Renal pelvis (tissue), 12 donors: ENCODE measurements around the gene CD164L2. TPM values are rescaled to one million over a fixed set of nuclear protein-coding genes. Genes with fewer than 3 reads are reported as not detected.
"Not testable (repeated sequence)": the region's sequence is repeated elsewhere in the genome, so short reads cannot be mapped to it uniquely, and the experiment has no call there.

Experiments
- DNase-seq: peaks from one replicate; pipeline ENCODE4 v3.0.0-alpha.2; 2013
- long read RNA-seq, 16 experiments: transcript quantifications; one replicate each; lab custom pipeline, GENCODE V29; 2026
- polyA plus RNA-seq, 3 donors: library from polyadenylated mRNA; unstranded; fragments of 120-200 nt; gene quantifications; one replicate each; pipeline ENCODE4 v1.2.1, GENCODE V29; 2013; ENCODE audit not compliant: insufficient read length in 3 of 3

The CD164L2 gene
- polyA plus RNA-seq, result under 1 TPM; 0.21 to 0.47 (median 0.33) TPM
- long read RNA-seq, donor 1, result 0 reads
- long read RNA-seq, donor 2, result 0 reads
- long read RNA-seq, donor 3, result 0 reads
- long read RNA-seq, donor 4, partial matches to known transcripts, result 0 of 1 reads
- long read RNA-seq, donor 4, other reads (novel, unspliced or antisense), result 0 of 1 reads
- long read RNA-seq, donor 5, result 0 reads
- long read RNA-seq, donor 6, result 0 reads
- long read RNA-seq, donor 7, result 0 reads
- long read RNA-seq, donor 8, result 0 reads
- long read RNA-seq, donor 9, result 0 reads
- long read RNA-seq, donor 10, result 0 reads
- long read RNA-seq, donor 11, result 0 reads
- long read RNA-seq, donor 12, result 0 reads
- long read RNA-seq, donor 13, result 0 reads
- long read RNA-seq, donor 14, result 0 reads
- long read RNA-seq, donor 15, result 0 reads
- long read RNA-seq, donor 16, result 0 reads

DNA sequence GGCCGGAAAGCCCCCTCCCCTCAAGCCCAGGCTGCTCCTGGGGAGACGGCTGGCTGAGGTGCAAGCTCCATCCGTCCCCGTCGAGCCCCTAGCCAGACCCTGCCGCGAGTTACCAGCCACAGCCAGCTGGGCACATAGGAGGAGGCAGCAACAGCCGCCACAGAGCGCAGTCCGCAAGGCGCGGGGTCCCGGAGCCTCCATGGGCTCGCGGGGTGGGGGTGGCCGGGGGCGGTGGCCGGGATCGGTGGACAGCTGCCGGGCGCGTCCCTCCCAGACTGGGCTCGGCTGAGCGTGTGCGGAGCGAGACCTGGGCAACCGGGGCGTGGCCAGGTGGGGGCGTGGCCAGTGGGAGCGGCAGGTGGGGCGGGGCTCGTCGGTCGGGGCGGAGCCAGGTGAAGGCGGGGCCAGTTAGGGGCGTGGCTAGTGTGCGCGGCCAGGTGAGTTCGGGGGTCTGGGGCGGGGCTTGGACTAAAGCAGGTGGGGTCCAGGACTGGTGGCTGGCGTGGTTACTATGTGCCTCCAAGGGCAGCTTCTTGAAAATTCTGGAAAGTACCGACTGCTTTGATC lies at the start of gene CD164L2:
Gene CD164L2, minus strand, starts transcription at position 295 of the 567 bp plus-strand sequence. Its CDS starts 94 bp downstream, at position 201.
- no peak for DNase-seq

DNA sequence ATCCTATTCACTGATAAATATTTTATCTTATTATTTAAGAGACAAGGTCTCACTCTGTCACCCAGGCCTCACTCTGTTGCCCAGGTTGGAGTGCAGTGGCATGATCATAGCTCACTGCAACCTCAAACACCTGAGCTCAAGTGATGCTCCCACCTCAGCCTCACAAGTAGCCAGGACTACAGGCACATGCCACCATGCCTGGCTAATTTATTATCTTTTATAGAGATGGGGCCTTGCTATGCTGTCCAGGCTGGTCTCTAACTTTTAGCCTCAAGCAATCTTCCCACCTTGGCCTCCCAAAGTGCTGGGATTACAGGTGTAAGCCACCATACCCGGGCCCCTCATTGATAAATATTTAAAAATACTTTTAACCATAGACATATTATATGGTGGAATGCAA lies 49.6 kb upstream of the CD164L2 start:
- not testable (repeated sequence) for DNase-seq

DNA sequence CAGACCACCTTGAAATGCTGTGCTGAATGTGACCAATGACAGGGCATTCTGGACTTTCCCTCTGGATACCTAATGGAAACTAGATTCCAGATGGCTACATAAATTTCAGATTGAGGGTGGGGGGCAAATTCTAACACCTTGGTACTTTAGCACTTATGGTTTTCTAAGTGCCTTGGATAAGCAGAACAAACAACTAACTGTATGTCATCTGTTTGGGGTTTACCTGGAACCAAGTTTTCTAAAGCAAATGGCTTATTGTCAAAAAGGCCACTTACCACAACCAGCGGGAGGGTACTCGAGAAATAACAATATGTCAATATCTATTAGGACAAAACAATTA lies 48.4 kb upstream of the CD164L2 start:
- no peak for DNase-seq

DNA sequence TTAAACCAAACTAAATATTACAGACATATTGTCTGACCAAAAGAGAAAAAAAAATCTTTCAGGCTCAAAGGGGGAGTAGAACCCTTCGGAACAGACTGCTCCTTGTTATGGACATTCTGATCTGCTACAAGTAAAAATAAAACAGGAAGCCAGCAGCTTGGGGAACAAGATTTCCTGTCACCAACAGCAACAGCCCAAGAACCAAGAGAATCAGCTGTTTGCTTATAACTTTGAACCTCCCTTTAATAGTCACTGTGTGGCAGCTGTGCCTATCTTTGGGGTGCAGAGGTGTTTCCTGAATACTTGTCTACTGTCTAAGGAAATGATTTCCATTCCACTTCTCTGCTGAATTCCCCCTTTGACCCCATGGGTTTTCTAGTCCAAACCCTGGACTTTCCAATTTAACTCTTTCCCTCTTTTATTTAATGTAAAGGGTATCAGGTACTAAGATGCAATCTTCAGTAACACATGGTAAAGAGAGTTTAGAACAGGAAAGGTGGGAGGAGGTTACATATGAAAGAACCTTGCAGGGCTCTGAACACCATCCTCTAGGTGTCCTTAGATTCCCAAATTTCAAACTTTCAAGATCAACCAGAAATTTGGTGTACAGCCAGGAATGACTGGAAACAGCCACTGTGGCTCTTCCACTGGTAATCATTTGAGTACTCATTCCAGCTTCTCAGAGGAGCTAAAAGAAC lies 47.9 kb upstream of the CD164L2 start:
- no peak for DNase-seq

DNA sequence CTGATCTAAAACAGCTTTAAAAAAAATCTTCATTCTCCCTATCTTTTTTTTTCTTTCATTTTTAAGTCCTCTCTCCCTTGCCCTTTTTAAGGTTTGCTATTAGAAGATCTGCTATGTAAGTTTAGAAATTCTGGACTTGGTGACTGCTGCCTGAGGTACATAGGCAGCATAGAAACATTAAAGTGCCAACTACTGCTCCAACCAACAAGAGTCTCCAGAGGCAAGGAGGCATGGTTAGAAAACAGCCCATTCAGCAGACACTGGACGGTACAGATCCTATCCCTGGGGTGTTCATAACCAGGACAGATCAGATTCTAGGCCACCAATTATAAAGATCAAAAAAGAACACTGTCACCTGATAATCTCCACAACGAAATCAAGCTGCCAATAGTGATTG lies 45.9 kb upstream of the CD164L2 start:
- DNase-seq, result no peak

DNA sequence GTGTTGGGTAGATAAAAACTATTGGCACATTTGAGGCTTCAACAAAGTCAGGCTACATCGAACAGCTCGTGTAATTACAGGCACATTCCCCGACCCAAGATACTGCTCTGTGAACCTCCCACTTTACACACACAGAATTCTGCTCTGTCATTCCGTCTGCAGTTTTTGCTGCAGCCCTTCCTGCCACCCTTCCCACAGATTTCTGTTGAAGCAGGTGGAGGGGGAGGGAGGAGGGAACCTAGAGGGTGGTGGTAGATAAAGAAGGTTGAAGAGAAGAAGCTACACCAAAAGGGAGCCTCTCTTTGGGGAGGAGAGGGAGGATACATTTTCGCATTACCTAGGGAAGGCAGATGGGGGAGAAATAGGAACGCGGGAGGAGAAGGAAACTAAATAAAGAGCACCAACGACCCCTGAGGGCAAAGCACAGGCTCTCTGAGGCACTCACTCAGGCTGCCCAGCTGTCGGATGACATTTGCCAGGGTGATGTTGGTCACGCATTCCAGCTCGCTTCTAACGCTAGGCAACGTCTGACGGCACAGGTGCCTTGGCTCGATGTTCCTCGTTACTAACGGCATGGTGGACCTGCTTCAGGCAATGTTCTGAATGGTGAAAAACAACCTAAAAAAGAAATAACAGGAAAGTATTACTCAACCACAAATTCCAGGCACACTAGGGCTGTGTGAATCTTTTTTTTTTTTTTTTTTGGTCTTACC lies 45.3 kb upstream of the CD164L2 start:
- no peak for DNase-seq

DNA sequence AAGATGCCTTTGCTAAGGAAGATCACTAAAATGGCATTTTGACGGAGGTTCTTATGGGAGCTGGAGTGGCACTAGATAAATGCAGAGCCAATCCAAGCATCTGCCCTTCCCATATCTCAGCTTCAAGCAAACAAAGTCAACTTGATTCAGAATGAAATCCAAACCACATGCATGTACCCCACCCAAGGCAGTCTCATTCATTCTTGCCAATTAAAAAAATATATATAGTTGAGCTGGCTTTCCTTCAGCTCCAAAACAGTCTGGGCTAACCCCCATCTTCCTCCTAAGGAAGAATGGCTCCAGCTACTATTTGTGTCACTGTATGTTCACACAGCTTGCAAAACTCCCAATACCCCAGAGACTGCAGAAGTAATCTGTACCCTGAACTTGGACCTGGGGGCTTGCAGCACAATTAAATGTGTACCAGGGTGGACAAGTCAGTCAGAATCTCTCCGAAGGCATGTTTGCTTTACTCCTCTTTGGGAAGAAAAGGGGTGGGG lies 44.7 kb upstream of the CD164L2 start:
- DNase-seq, result no peak

DNA sequence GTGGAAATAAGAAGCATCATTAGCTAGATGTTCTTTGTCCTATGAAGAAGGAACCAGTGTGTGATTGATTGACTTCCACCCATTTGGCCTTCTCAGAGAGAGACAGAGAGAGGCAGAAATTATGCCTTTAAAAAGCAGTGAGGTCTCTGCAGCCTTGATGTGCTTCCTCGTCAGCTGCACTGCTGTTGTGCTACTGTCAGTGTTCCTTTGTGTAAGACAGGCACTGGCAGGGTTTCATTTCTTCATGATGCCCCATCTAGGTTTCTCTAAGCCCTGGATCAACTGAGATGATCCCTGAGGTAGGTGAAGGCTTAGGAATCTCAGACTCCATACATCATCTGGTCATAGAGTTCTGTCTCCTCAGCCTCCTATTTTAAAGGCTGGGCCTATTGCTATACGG lies 44.2 kb upstream of the CD164L2 start:
- no peak for DNase-seq

DNA sequence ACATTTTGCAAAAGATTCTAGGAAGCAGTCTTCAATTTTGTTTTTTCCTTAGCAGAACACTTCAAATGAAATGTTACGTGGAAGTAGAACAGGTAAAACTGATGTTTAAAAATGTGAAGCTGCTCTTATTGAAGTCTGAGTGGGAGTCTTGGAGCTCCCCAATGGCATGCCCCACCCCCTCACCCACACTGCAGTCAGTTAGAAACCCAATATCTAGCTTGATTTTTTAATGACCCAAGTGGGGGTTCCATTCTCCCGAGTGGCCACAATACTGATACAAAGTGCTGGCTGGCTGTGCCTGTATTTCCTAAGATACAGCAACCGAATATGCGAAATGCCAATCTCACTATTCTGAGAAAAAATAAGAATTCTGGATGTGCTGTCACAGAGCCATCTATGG lies 40.6 kb upstream of the CD164L2 start:
- DNase-seq, result no peak

DNA sequence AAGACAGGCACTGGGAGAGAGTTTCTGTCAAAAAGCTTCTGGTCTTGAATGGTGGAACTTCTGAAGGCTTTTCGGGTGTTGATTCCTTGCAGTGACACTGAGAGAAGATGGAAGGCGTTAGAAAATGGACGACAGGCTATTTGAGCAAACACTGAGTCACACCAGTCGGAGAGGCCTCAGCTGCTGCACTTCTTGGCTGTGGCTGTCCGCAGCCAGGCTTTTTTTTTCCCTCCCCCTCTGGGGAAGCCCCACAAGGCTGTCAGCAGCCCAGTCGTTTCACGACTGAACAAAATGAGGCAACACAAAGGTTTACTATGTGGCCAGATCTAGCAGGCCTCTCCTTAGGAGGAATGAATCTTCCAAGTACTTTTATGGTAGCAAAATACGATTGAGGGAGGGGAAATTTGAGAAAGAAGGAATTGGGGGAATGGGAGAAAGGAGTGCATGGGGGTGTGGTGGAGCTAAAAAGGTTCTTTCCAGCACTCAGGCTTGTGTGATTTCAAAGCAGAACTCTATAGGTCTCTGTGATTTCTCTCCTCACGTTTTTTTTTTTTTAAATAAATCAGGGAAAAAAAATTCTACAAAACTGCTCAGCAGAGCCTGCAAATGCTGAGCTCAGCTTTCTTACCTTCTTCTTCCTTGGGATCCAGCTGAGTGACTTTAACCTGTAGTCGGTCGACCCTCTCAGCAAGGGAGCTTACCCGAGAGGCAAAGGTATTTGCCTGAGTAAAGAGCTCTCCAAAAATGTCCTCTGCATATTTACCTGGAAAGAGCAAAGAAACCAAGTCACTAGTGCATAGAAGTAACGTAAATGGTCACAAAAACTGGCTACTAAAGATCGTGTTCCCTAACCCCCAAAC lies 35.4 kb upstream of the CD164L2 start:
- peak; percentile 66 for DNase-seq

DNA sequence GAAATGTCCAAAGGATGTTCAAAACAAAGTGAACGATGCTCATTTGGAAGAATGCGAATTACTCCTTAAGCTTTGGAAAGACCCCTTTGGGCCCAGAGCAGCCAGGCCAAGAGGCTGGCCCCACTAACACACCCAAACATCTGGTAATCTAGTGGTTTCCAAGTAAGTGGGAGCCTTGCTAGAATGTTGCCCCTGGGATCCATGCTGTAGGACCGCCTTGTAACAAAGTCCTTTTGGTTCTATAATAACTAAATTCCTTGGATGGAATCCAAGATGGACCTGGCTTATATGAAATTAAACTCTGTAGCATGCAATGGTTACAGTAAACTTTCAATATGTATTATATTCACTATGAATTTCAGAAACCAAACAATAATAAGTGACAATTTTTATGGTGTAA lies 34.6 kb upstream of the CD164L2 start:
- DNase-seq, result no peak

DNA sequence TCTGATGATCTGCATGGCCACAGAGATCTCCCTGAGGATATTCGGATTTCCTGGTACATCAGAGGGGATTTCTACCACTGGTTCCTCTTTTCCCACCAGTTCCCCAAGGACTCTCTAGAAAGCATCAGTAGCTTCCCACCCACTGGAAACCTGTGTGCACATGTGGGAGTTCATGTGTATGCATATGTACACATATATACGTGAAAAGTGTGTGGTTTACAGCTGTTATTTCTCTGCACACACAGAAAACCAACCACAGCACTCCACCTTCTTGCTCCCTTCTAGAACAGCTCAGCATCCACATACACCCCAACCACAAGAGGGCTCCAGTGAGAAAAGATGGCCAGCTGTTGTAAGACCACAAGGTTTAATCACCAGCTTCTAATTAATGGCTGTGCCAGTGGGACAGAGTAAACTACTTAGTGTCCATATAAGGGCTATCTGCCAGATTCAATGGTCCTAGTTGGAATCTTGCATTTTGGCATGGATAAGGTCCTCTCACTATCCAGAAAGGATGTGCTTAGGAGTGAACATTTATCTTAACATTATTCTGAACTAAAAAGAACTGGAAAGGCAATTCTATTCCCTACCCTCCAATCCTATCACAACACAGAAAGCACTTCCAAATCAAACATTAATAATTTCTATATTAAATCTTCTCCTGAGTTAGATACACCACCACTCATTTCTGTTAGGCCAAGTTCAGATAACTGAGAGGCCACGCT lies 33.4 kb upstream of the CD164L2 start:
- no peak for DNase-seq

DNA sequence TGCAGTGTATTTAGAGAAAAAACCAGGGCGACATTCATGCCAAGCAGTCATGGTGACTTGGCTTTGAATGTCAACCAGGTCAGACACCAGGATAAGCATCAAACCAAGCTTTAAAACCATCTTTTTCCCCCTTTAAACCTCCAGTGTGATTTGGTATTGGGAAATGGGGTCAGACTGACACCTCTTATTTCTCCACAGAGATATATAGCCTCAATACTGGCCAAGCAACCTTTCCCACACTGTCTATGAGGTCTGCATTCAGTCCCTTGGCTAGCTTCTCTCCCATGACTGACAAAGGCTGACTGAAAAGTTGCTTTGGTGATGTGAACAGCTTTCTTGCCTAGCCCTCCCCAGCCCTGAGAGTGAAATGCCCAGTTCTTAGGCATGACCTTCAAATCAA lies 31.0 kb upstream of the CD164L2 start:
- no peak for DNase-seq

DNA sequence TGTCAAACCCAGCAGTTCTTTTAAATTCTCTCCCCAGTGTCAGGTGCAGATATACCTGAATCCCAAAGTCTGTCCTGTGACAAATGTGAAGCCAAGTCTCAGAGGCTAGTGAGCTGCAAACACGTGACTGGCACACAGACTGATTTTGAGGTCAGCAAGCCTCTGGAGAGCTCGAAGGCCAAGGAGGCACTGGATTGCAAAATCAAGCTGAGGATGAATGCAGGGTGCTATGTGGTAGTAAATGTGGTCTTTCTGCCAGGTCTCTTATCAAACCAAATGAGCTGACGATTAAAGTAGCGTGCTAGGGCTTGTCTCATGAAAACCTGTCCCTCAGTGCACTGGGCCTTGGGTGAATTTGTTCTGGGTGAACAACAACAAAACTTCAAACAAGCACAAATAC lies 29.9 kb upstream of the CD164L2 start:
- DNase-seq, result no peak

DNA sequence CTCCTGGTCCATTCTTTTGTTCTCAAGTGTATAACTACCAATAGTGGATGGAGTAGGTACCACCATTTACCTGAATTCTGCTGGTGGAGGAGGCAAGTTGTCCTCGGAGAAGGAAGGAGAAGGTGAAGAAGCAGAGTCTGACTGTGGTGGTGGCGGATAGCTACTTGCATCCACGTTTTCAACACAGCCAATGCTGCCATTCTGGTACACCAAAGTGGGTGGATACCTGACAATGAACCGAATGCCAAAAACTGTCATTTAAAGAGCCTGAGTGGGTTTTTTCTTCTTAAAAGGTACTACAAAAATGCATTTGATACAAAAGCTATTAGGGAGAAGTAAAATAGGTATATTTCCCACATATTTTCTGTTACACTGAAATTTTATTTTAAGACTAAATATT lies 29.4 kb upstream of the CD164L2 start:
- DNase-seq, result no peak

DNA sequence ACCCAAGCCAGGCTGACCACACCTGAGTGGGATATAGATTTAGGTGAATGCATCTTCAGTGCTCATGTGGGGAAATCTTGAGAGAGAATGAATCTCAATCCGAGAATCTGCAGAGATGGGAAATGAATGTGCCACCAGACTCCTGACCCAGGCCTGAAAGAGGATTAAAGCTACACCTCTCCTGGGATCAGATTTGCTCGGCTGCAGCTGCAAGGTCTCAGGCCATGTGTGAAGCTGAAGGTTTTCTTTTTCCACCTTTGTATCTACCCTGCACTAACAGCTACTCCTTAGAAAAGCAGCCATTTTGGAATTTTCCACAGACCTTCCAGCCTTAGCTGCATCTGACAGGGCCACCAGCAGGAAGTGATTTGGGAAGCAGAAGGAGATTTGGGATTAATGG lies 27.6 kb upstream of the CD164L2 start:
- no peak for DNase-seq

DNA sequence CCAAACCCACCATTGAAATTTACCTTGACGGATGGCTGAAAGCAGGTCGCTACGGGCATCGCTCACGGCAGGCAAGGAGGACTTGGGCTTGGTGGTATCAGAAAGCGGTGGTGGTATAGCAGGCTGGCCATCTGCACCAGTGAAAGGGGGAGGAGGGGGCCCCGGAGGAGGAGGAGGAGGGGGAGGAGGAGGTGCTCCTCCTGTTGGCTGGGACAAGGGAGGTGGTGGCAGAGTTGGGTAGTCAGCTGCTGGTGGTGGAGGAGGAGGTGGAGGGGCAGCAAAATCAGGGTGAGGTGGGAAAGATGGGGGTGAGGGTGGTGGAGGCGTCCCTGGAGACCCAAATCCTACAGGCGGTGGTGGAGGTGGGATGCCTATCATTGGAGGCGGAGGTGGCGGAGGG lies 26.5 kb upstream of the CD164L2 start:
- no peak for DNase-seq

DNA sequence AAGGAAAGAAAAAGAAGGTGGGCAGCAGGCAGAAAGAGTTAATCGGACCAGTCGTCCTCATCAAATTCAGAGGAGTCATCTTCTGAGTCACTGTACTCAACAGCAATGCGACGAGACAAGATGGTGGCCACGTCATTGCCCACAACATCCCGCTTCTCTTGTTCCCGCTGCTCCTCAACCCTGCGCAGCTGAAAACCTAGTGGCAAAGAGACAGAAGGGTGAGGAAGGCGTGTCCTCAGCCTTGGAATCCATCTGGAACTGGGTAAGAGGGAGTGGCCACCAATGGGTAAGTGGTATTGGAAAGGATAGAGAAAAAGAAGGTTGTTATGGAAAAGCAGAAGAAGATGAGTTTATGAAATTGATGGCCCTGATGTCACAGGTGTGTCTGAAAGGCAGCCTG lies 25.0 kb upstream of the CD164L2 start:
- no peak for DNase-seq

DNA sequence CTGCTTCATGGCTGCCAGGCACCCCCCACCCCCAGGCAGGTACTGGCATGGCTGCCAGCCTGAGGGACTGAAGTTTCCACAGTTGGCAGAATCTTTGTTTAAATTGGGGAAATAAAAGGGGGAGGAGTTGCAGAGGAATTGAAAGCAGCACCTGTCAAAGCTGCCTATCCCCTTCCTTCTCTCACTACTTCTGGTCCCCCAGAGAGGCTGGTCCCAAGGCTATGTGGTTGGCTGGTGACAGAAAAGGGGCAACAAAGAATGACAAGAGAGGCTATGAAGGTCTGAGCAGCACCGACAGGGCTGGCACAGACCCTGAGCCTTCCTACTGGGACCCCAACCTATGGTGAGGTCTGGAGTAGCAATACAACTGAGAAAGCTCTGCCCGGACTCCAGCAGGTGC lies 23.7 kb upstream of the CD164L2 start:
- not testable (repeated sequence) for DNase-seq

DNA sequence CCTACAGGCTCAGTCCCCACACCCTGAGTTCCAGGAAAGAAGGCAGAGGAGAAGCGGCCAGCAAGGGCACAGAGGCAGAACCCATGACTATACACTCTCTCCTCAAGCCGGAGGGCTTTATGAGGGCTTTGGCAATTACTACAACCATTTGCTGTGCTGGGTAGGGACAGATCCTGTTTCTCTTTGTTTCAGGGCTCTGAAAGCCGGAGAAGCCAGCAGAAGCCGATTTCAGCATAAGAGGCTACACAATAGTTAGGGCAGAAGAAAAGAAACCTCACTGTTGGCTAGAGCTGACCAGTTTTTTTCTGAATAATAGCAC lies 23.2 kb upstream of the CD164L2 start:
- no peak for DNase-seq
